Fibroblast of villous mesenchyme (primary cell): ENCODE data around the gene THRAP3. TPM values are rescaled to one million over a fixed set of nuclear protein-coding genes. Genes with fewer than 3 reads are reported as not detected.

Experiments
- DNase-seq: peaks from one replicate; pipeline ENCODE4 v3.0.0-alpha.2; 2010; ENCODE audit warnings: low read depth
- H3K4me3 ChIP-seq: 2 replicates; pipeline ENCODE4 v1.5.1; 2011; ENCODE audit warnings: low read depth, mild to moderate bottlenecking, low read length
- total RNA-seq: library from RNA; depleted of rRNA; stranded (reverse); fragments of >200 nt; gene quantifications from 2 replicates; pipeline ENCODE4 v1.2.3, GENCODE V29; 2012
- TF ChIP-seq, protein P1 (sequence below): IDR thresholded peaks from 2 replicates; pipeline ENCODE4 v1.5.1; 2012; ENCODE audit warnings: low read depth, mild to moderate bottlenecking, low read length; ENCODE audit not compliant: insufficient read depth

The THRAP3 gene
- total RNA-seq, 1 donor: 130 TPM

DNA sequence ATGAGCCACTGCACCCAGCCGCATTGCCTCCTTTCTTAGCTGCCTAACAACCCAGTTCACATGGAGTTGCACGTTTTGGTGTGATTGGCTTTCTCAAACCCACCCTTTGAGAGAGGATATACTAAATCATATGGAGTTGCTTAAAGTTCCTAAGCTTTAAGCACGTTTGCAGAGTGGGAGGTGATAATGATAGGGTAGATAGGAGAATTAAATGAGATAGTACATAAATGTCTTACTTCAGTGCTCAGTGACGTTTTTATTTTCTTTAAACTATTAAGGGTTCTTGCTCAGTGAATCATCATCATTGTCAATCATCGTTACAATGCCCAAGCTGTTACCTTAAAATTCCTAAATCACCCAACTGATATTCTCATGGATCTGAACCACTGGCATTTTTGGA, 79.0 kb downstream of the THRAP3 start:
- no peak overlapping the region for H3K4me3 ChIP-seq
- TF ChIP-seq, protein P1, sequence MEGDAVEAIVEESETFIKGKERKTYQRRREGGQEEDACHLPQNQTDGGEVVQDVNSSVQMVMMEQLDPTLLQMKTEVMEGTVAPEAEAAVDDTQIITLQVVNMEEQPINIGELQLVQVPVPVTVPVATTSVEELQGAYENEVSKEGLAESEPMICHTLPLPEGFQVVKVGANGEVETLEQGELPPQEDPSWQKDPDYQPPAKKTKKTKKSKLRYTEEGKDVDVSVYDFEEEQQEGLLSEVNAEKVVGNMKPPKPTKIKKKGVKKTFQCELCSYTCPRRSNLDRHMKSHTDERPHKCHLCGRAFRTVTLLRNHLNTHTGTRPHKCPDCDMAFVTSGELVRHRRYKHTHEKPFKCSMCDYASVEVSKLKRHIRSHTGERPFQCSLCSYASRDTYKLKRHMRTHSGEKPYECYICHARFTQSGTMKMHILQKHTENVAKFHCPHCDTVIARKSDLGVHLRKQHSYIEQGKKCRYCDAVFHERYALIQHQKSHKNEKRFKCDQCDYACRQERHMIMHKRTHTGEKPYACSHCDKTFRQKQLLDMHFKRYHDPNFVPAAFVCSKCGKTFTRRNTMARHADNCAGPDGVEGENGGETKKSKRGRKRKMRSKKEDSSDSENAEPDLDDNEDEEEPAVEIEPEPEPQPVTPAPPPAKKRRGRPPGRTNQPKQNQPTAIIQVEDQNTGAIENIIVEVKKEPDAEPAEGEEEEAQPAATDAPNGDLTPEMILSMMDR: no peak
- no peak for DNase-seq

DNA sequence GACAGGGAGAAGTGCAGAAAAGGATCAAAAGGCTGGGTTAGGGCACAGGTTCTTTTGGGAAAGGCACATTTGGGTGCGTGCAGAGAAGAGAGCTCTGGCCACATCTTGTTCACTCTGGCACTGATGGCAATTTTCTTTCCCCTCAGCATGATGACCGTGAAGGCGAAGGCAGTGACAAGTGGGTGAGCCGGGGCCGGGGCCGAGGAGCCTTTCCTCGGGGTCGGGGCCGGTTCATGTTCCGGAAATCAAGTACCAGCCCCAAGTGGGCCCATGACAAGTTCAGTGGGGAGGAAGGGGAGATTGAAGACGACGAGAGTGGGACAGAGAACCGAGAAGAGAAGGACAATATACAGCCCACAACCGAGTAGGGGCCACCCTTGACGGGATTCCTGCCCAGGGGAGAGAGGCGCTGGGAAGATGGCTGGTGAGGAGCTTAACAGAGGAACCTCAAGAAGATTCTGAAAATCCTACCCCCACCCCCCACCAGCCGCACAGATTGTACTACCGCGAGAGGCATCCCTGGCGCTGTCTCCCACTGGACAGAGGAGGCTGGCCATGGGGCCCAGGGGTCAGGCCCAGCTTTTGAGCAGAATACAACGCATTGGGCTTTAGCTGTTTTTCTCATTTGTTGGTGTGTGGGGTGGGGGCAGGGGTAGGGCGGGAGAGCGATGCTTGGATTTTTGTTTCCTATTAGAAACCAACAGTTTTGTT, 79.6 kb downstream of the THRAP3 start:
- TF ChIP-seq, protein P1: no peak
- H3K4me3 ChIP-seq: no peak overlapping the region
- no peak for DNase-seq

DNA sequence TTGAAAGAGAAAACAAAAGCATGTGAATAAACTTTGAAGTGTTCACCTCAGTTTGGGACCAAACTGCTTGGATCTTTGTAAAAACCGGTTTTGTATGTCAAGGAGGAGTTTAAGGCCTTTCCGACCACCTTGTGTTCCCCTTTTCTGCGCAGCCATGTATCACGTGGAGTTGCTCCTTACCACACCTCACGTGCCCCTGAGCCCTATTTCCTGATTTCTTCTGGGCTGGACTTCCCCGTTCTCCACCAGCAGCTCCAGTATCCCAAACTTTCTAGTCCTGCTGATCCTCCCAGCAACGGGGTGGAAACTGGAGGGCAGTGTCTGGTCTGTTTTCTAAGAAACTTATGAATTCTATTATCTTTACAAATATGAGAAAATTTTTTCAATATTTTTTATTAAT, 80.3 kb downstream of the THRAP3 start:
- TF ChIP-seq, protein P1: no peak

DNA sequence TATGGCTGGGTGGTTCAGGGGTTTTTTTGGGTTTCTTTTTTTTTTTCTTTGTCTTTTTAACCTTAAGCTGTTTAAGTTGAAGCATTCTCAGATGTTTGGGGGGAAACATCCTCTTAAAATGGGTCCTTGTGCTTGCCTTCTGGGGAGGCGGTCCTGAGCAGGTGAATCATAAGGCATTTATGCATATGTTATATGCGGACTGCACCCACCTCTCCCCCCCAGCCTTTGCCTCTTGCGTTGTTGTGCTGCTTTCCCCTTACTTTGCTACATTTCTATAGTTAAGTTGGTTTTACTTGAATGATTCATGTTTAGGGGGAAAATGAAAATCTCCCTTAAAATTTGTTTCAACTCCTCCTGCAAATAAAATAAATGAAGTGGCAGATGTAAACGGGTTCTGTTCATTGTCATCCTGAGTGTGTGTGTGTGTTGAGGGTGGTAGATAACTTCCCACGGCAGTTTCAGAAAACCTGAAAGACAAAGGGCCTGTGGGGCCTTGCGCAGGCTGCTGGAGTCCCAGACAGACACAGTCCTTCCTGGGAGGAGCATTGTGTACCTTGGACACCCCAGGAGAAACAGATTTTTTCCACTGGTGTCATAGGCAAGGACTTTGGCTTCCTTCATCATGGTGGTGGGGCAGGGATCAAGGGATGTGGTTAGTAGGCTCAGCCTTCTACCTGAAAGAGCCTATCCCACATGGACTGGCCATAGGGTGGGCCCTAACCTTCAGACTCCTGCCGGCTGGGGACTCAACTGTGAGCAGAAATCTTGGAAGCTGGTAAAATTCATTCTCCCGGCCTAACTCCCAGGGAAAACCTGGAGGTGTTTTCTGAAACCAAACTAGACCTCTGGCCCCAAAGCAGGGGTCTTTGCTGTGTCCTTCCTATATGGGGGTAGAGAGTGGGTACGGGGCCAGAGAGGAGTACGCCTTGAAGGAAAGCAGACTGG, 81.0 kb downstream of the THRAP3 start:
- no peak for DNase-seq
- H3K4me3 ChIP-seq: no peak overlapping the region

More for the DNA sequence above, 80.3 kb downstream of the THRAP3 start:
- no peak overlapping the region for H3K4me3 ChIP-seq
- DNase-seq: no peak

DNA sequence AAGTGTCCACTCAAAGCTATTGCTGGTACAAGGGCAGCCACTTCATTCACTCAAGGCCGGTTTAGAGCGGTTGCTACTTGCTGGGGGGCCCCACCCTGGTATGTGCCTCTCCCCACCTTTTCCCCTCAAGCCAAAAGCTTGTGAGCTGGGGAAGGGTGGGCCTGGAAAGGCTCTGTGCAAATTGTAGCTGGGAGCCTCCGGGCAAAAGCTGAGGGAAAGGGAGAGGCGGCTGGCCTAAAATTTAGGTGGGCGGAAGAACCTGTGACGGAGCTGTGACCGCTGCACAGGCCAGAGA, 81.6 kb downstream of the THRAP3 start:
- no peak overlapping the region for H3K4me3 ChIP-seq
- TF ChIP-seq, protein P1: no peak
- no peak for DNase-seq

More for the DNA sequence above, 81.0 kb downstream of the THRAP3 start:
- TF ChIP-seq, protein P1: no peak

DNA sequence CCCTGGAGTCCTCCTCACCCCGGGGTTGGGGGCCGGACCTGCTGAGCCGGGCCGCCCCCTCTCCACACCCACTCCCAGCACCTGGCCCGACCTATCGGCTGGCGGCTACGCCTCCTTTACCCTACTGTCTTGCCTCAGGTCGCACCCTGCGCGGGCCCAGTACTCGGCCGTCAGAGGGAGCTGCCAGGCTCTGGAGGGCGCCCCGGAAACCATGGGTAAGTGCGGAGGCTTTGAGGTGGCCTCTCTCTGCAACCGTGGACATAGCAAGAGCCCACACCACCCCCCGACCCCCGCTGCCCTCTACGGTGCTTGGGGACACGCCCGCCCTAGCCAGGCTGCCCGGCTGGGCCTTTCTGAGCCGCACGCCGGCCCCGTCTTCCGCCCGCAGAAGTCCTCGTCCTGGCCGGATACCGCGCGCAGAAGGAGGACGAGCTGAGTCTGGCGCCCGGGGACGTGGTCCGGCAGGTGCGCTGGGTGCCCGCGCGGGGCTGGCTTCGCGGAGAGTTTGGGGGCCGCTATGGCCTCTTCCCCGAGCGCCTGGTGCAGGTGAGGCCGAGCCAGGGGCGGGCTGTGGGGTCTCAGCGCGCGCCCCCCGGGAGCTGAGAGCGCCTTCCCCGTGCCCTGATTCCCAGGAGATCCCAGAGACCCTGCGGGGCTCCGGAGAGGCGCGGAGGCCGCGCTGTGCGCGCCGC, 82.1 kb downstream of the THRAP3 start, which contains the start of gene SH3D21:
Gene SH3D21 (plus strand): TSS at position 159 of the 692 bp plus-strand sequence. CDS start 53 bp downstream, at position 212.
- DNase-seq: no peak

More for the DNA sequence above, 82.1 kb downstream of the THRAP3 start, which contains the start of gene SH3D21:
- H3K4me3 ChIP-seq: peak within 1 kb of the TSS; percentile 63
- TF ChIP-seq, protein P1: no peak
